Endothelial cell of umbilical vein (primary cell): ENCODE results near the gene ZNF804A. TPM values are rescaled to one million over a fixed set of nuclear protein-coding genes. Genes with fewer than 3 reads are reported as not detected.

Experiments
- BruUV-seq: library from RNA; stranded (reverse); fragments of 400-500 nt; replicated peaks from 2 replicates; lab custom pipeline; 2021; lab: Mats Ljungman, UMichigan
- CTCF ChIA-PET: fragments of 300-600, 350-600 bp; sonication (Branson Sonifier 250); formaldehyde crosslinking; loops from one replicate; lab custom pipeline; 2021; ENCODE audit warnings: antibody characterized with exemption, inconsistent platforms; lab: Charles Lee
- POLR2A ChIA-PET: fragments of 300-600, 350-600 bp; sonication (Branson Sonifier 250); formaldehyde crosslinking; loops from one replicate; lab custom pipeline; 2021; ENCODE audit warnings: antibody characterized with exemption, inconsistent platforms; lab: Charles Lee
- DNase-seq: peaks from one replicate; pipeline ENCODE4 v3.0.0-alpha.2; 2011; ENCODE audit warnings: low read depth, low spot score
- FAIRE-seq: peaks from 2 replicates; lab custom pipeline; 2011; peaks lifted over from hg19 to GRCh38; lab: Jason Lieb, UNC
- H2AFZ ChIP-seq: 2 replicates; pipeline ENCODE4 v1.6.0; 2012; ENCODE audit warnings: low read depth, low read length, control low read depth, inconsistent platforms
- H3K27ac ChIP-seq: 2 replicates; pipeline ENCODE4 v1.5.1; 2011; ENCODE audit warnings: low read depth, mild to moderate bottlenecking, control low read depth, low read length, moderate library complexity; ENCODE audit not compliant: insufficient read depth
- H3K27me3 ChIP-seq, 2 experiments: 2 replicates each; pipeline versions ENCODE4 v1.6.0 to v1.6.1; 2011; ENCODE audit warnings: low read length in 2 of 2, mixed read lengths in 1 of 2; ENCODE audit not compliant: control insufficient read depth in 2 of 2, insufficient read depth in 2 of 2
- H3K36me3 ChIP-seq, 2 experiments: 2 replicates in 1 of 2; 3 replicates in 1 of 2; pipeline ENCODE4 v1.5.1; 2011; ENCODE audit warnings: low read length in 2 of 2, mild to moderate bottlenecking in 1 of 2, moderate library complexity in 1 of 2; ENCODE audit not compliant: control insufficient read depth in 2 of 2, insufficient read depth in 2 of 2; ENCODE audit errors: extremely low read depth in 1 of 2
- H3K4me1 ChIP-seq: 3 replicates; pipeline ENCODE4 v1.5.1; 2011; ENCODE audit warnings: mild to moderate bottlenecking, low read length; ENCODE audit not compliant: control insufficient read depth, insufficient read depth; ENCODE audit errors: extremely low read depth
- H3K4me2 ChIP-seq: 2 replicates; pipeline ENCODE4 v1.6.1; 2011; ENCODE audit warnings: low read length, control low read depth, mixed read lengths; ENCODE audit not compliant: insufficient read depth
- H3K4me3 ChIP-seq, 3 experiments: fragments of 200-600 bp in 1 of 3; sonication (generic), shearing (Covaris generic) in 1 of 3; replicated peaks in 1 of 3; 2 replicates each; pipeline ENCODE4 v1.5.1; 2011 to 2016; ENCODE audit warnings: control low read depth in 3 of 3, low read length in 3 of 3, mild to moderate bottlenecking in 2 of 3, inconsistent platforms in 1 of 3, low read depth in 1 of 3, moderate library complexity in 1 of 3; ENCODE audit not compliant: insufficient read depth in 1 of 3
- H3K79me2 ChIP-seq: 2 replicates; pipeline ENCODE4 v1.6.0; 2012; ENCODE audit warnings: low read length, inconsistent platforms; ENCODE audit not compliant: control insufficient read depth, insufficient read depth
- H3K9ac ChIP-seq: replicated peaks from 2 replicates; pipeline ENCODE3; 2011; ENCODE audit warnings: low read length, control low read depth; ENCODE audit not compliant: insufficient read depth; ENCODE audit errors: extremely low read depth
- H3K9me1 ChIP-seq: replicated peaks from 3 replicates; pipeline ENCODE4 v1.6.0; 2011; ENCODE audit warnings: mild to moderate bottlenecking, low read length; ENCODE audit not compliant: control insufficient read depth, insufficient read depth; ENCODE audit errors: extremely low read depth
- H3K9me3 ChIP-seq: replicated peaks from 2 replicates; pipeline ENCODE4 v1.5.1; 2012; ENCODE audit warnings: low read length, inconsistent platforms; ENCODE audit not compliant: control insufficient read depth, insufficient read depth
- H4K20me1 ChIP-seq: replicated peaks from 2 replicates; pipeline ENCODE3; 2011; ENCODE audit warnings: mild to moderate bottlenecking, low read length; ENCODE audit not compliant: control insufficient read depth, insufficient read depth; ENCODE audit errors: extremely low read depth
- CTCF ChIP-seq, 2 donors: IDR thresholded peaks; 1 replicate in 1 of 2; 2 replicates in 1 of 2; pipeline ENCODE4 v1.5.1; 2011; ENCODE audit warnings: low read length in 2 of 2, mild to moderate bottlenecking in 2 of 2, moderate library complexity in 2 of 2, control low read depth in 1 of 2, inconsistent platforms in 1 of 2, low read depth in 1 of 2; ENCODE audit not compliant: insufficient read depth in 1 of 2; ENCODE audit errors: extremely low read depth in 1 of 2
- EZH2 ChIP-seq: IDR thresholded peaks from 2 replicates; pipeline ENCODE4 v1.6.1; 2012; ENCODE audit warnings: borderline replicate concordance, low read depth, mild to moderate bottlenecking, moderate library complexity, low read length, inconsistent platforms; ENCODE audit not compliant: severe bottlenecking
- FOS ChIP-seq: IDR thresholded peaks from 2 replicates; pipeline ENCODE4 v1.6.1; 2011; ENCODE audit warnings: mild to moderate bottlenecking, low read length, moderate library complexity, borderline replicate concordance; ENCODE audit not compliant: insufficient read depth
- GATA2 ChIP-seq: IDR thresholded peaks from 2 replicates; pipeline ENCODE4 v1.7.0; 2011; ENCODE audit warnings: low read depth, mild to moderate bottlenecking, moderate library complexity, mixed read lengths, low read length; ENCODE audit not compliant: insufficient read length, insufficient read depth
- MAX ChIP-seq: IDR thresholded peaks from 2 replicates; pipeline ENCODE4 v1.6.1; 2011; ENCODE audit not compliant: insufficient read depth, insufficient read length
- MYC ChIP-seq: IDR thresholded peaks from one replicate; pipeline ENCODE4 v1.6.1; 2011; ENCODE audit warnings: mild to moderate bottlenecking, low read depth, low read length
- POLR2A ChIP-seq: IDR thresholded peaks from 2 replicates; pipeline ENCODE4 v1.6.1; 2012; ENCODE audit warnings: low read depth, mild to moderate bottlenecking, control low read depth, low read length
- POLR2AphosphoS5 ChIP-seq: IDR thresholded peaks from 2 replicates; pipeline ENCODE4 v1.6.1; 2012; ENCODE audit warnings: low read depth, mild to moderate bottlenecking, control low read depth, low read length, moderate library complexity; ENCODE audit not compliant: insufficient read depth
- dilution Hi-C: fragments of 300-500 bp; cut with MboI; formaldehyde crosslinking; loops from one replicate; pipeline ENCODE4 v1.15.0; 2019; ENCODE audit warnings: low sequenced_read_pairs; ENCODE audit not compliant: extremely low pct_ligation_motif_present
- intact Hi-C: fragments of 100-400 bp; cut with micrococcal nuclease; formaldehyde crosslinking; loops from one replicate; pipeline ENCODE4 v1.10.0; 2022
- polyA plus RNA-seq, 4 experiments: library from polyadenylated mRNA; depleted of rRNA in 3 of 4; stranded (reverse) in 3 of 4; unstranded in 1 of 4; fragments of >200 nt; gene quantifications; 2 replicates each; pipeline versions ENCODE4 v1.2.1 to v1.2.3, GENCODE V29; 2011 to 2012; ENCODE audit warnings: missing spikeins in 1 of 4
- total RNA-seq: library from RNA; stranded (reverse); gene quantifications from 2 replicates; pipeline ENCODE4 v1.2.3, GENCODE V29; 2021

Gene ZNF804A
- total and polyA plus RNA-seq, 2 donors (not counting 3 experiments of a cell fraction or from before 2014, with no cell fraction given) = 0.22 TPM; not detected in 1

GRCh38 chr2:184633726-184634125, 35.4 kb downstream of the ZNF804A start:
- H3K79me2 ChIP-seq = no peaks in the 10 kb centered on the region
- H4K20me1 ChIP-seq = no peaks in the 10 kb centered on the region
- H3K4me2 ChIP-seq = no peak overlapping the region
- H2AFZ ChIP-seq = no peak overlapping the region
- FAIRE-seq = no peak
- intact Hi-C loops = loop anchor here (1.0 kb wide), 1 partner anchor 36 kb away; no protein-coding TSS in a partner anchor
- no TSS peak for BruUV-seq
- no peak overlapping the region for H3K4me3 ChIP-seq
- no peak for DNase-seq
- H3K27ac ChIP-seq = no peak overlapping the region
- peaks cover 8% of the 10 kb centered on the region for H3K4me1 ChIP-seq
- no peak overlapping the region for H3K9ac ChIP-seq
- dilution Hi-C loops = no loop called here
- no peaks in the 10 kb centered on the region for H3K9me1 ChIP-seq
- H3K36me3 ChIP-seq = no peaks in the 10 kb centered on the region
- TF ChIP-seq GATA2 (no peak), CTCF (IDR thresholded peaks at IDR 0.05; ENCODE audit: extremely low read depth in 1 of 2, insufficient read depth in 1 of 2, low read depth in 1 of 2, low read length in 2 of 2) (no peak), EZH2 (no peak), POLR2AphosphoS5 (no peak), FOS (no peak), MYC (no peak), POLR2A (no peak), MAX (no peak)
- POLR2A ChIA-PET = no interaction called here
- H3K9me3 ChIP-seq = no peaks in the 10 kb centered on the region
- CTCF ChIA-PET = interaction anchor here (1.8 kb wide), 1 partner anchor 22 kb away, joined by 4 read pairs; no protein-coding TSS in a partner anchor
- no peaks in the 10 kb centered on the region for H3K27me3 ChIP-seq
